GM12872 (cell line): ENCODE results near the gene LIAS.

Source experiments
- CTCF ChIP-seq: IDR thresholded peaks from 3 replicates; pipeline ENCODE4 v1.5.1; 2011; ENCODE audit warnings: low read depth, mild to moderate bottlenecking, low read length, moderate library complexity; ENCODE audit not compliant: insufficient read depth

LIAS gene

GRCh38 chr4:39429476-39430334, 29.2 kb upstream of the LIAS start:
- TF ChIP-seq CTCF, result no peak

- TF ChIP-seq CTCF, result no peak
These were observed 24.9 kb upstream of the LIAS start for GRCh38 chr4:39433878-39434492.

- TF ChIP-seq CTCF, result peak; percentile 25; the same call in 1 of the 3 replicates
These were observed 22.9 kb upstream of the LIAS start for GRCh38 chr4:39435659-39436563.

GRCh38 chr4:39441593-39441992, 17.3 kb upstream of the LIAS start:
- no peak for TF ChIP-seq CTCF

GRCh38 chr4:39442998-39443397, 15.9 kb upstream of the LIAS start:
- TF ChIP-seq CTCF, result no peak

- no peak for TF ChIP-seq CTCF
These were observed 12.4 kb upstream of the LIAS start for GRCh38 chr4:39446483-39446841.
